Nephron progenitor cell (in vitro differentiated cells): Measurements from ENCODE around the gene TTLL1.

Source experiments
- DNase-seq: peaks from one replicate; pipeline ENCODE4 v3.0.0; 2021
- H3K27ac Mint-ChIP-seq: 2 replicates; pipeline ENCODE4 v1.8.0; 2021; ENCODE audit warnings: mild to moderate bottlenecking, moderate library complexity, mixed read lengths
- H3K27me3 Mint-ChIP-seq: 2 replicates; pipeline ENCODE4 v1.8.0; 2021; ENCODE audit warnings: mild to moderate bottlenecking, low read depth, mixed read lengths; ENCODE audit not compliant: poor library complexity
- H3K36me3 Mint-ChIP-seq: 2 replicates; pipeline ENCODE4 v1.8.0; 2021; ENCODE audit warnings: low read depth, mixed read lengths
- H3K4me1 Mint-ChIP-seq: 2 replicates; pipeline ENCODE4 v1.8.0; 2021; ENCODE audit warnings: mixed read lengths
- H3K4me3 Mint-ChIP-seq: 2 replicates; pipeline ENCODE4 v1.8.0; 2021; ENCODE audit warnings: mild to moderate bottlenecking, moderate library complexity, mixed read lengths
- H3K9me3 Mint-ChIP-seq: 2 replicates; pipeline ENCODE4 v1.8.0; 2021; ENCODE audit warnings: mild to moderate bottlenecking, moderate library complexity, mixed read lengths
- TF ChIP-seq, protein P1 (sequence below): fragments of 200-600 bp; sonication (generic); IDR thresholded peaks from 2 replicates; pipeline ENCODE4 v1.5.0; 2021; ENCODE audit warnings: antibody characterized with exemption

Gene TTLL1

DNA sequence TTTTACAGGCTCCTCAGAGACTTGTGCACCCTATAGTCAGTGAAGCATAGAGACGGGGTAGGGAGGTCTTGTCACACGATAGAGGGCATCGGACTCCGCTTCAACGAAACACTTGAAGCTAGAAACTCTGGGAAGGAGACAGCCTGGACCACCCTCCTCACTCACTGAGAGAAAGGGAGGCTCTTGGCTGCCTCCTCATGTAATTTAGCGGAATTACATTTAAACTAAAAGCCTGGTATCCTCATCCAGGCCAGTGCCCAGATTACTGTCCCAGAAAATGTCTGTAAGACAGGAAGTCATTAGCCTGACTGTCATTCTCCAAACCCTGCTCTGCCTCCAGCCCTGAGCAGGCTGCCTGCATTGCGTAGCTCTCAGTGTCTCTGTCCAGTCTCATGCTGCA, 36.0 kb downstream of the TTLL1 start:
- H3K4me3 Mint-ChIP-seq = no peak overlapping the region
- H3K27me3 Mint-ChIP-seq = no peaks in the 10 kb centered on the region

DNA sequence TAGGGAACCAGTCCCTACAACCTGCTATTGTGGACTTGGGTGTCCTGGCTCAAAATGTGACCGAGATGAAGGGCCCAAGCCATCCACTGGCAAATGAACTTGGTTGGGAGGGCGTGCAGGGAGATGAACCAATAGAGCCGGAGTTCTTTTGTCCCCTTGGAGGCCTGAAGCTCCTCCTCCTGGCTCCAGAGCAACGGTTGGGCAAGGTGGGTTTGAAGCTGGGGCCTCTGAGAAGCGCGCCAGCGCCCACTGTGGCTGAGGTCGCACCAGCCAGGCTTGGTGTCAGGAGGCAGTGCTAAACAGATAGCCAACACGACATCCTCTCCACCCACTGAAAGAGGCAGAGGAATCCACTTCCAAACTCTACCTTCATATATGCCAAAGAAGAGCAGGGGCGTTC, 38.2 kb downstream of the TTLL1 start:
- Mint-ChIP-seq H3K27ac (no peak overlapping the region), H3K4me1 (no peaks in the 10 kb centered on the region), H3K4me3 (no peak overlapping the region), H3K9me3 (no peaks in the 10 kb centered on the region), H3K27me3 (no peaks in the 10 kb centered on the region), H3K36me3 (peaks cover 34% of the 10 kb centered on the region)
- no peak for DNase-seq
- TF ChIP-seq, protein P1, sequence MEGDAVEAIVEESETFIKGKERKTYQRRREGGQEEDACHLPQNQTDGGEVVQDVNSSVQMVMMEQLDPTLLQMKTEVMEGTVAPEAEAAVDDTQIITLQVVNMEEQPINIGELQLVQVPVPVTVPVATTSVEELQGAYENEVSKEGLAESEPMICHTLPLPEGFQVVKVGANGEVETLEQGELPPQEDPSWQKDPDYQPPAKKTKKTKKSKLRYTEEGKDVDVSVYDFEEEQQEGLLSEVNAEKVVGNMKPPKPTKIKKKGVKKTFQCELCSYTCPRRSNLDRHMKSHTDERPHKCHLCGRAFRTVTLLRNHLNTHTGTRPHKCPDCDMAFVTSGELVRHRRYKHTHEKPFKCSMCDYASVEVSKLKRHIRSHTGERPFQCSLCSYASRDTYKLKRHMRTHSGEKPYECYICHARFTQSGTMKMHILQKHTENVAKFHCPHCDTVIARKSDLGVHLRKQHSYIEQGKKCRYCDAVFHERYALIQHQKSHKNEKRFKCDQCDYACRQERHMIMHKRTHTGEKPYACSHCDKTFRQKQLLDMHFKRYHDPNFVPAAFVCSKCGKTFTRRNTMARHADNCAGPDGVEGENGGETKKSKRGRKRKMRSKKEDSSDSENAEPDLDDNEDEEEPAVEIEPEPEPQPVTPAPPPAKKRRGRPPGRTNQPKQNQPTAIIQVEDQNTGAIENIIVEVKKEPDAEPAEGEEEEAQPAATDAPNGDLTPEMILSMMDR = no peak

More for the DNA sequence above, 36.0 kb downstream of the TTLL1 start:
- TF ChIP-seq, protein P1 = peak; percentile 35
- DNase-seq = no peak
- no peaks in the 10 kb centered on the region for H3K4me1 Mint-ChIP-seq
- no peak overlapping the region for H3K27ac Mint-ChIP-seq
- peaks cover 32% of the 10 kb centered on the region for H3K36me3 Mint-ChIP-seq
- no peaks in the 10 kb centered on the region for H3K9me3 Mint-ChIP-seq

DNA sequence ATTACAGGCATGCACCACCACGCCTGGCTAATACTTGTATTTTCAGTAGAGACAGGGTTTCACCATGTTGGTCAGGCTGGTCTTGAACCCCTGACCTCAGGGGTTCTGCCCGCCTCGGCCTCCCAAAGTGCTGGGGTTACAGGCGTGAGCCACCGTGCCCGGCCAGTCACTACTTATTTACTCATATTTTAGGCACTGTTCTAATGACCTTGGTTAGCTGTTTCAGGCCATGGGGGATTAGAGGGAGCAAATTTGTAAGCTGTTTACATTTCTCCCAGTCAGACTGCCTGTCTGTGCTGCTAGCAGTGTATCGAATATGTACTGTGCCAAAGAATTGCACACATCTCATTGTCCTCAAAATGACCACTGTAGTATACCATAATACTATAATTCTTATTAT, 41.6 kb downstream of the TTLL1 start:
- peaks cover 19% of the 10 kb centered on the region for H3K36me3 Mint-ChIP-seq
- no peak for DNase-seq
- no peaks in the 10 kb centered on the region for H3K9me3 Mint-ChIP-seq
- H3K27me3 Mint-ChIP-seq = no peaks in the 10 kb centered on the region
- no peak overlapping the region for H3K27ac Mint-ChIP-seq
- TF ChIP-seq, protein P1 = no peak
- H3K4me1 Mint-ChIP-seq = peaks cover 9% of the 10 kb centered on the region
- H3K4me3 Mint-ChIP-seq = no peak overlapping the region

DNA sequence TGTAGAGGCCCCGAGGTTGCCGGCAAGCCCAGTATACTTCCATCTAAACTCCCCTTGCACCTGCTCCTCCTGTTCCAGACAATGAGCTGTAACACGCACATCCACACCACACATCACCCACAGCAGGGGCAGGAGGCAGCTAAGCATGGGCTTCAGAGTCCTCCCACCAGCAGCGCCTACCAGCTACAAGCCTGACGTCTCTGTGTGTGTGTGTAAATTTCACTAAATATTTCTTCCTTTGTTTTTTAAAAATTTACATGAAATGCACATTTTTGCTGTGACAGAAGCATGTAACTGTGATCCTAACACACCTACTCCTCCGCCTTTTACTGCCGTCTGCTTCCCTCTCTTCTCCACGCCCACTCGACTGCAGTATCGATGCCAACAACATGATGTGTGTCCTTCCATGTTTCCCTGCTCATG, 44.9 kb downstream of the TTLL1 start:
- Mint-ChIP-seq H3K27me3 (no peaks in the 10 kb centered on the region), H3K9me3 (no peaks in the 10 kb centered on the region), H3K27ac (peak overlapping the region; percentile 68), H3K4me1 (peaks cover 14% of the 10 kb centered on the region), H3K36me3 (peaks cover 5% of the 10 kb centered on the region), H3K4me3 (no peak overlapping the region)
- TF ChIP-seq, protein P1 = no peak
- DNase-seq = no peak

DNA sequence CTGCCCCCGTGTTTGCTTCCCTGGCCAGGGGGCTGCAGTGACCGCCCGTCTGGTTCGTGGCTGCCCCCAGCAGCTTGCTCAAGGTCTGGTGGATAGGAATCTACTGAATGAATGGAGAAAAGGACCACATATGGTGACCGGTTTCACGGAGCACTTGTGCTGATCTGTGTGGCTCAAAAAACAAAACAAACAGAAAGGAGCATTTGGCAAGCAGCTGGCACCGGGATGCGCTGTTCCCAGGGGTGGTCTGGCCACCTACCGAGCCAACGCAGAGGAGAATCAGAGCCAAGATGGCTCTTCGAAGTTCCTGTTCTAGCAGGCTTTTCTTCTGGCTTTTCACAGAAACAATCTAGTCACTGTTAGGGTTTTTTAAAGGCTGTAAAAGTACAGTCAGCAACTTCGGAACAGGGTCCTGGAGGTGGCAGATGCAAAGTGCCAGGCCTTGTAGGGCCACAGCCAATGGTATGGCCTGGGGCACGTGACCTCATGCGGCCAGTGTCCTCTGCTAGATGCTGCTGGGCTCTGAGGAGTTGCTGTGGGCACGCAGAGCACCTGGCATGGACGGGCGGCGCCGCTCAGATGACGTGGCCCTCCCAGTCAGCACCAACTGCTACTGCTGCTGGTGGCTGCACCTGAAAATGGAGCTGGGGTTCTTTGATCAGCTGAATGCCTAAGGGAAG, 47.0 kb downstream of the TTLL1 start:
- no peak for DNase-seq
- TF ChIP-seq, protein P1 = no peak
- Mint-ChIP-seq H3K4me3 (no peak overlapping the region), H3K9me3 (no peaks in the 10 kb centered on the region), H3K27me3 (peaks cover 3% of the 10 kb centered on the region), H3K36me3 (peaks cover 10% of the 10 kb centered on the region), H3K4me1 (peaks cover 26% of the 10 kb centered on the region), H3K27ac (no peak overlapping the region)

DNA sequence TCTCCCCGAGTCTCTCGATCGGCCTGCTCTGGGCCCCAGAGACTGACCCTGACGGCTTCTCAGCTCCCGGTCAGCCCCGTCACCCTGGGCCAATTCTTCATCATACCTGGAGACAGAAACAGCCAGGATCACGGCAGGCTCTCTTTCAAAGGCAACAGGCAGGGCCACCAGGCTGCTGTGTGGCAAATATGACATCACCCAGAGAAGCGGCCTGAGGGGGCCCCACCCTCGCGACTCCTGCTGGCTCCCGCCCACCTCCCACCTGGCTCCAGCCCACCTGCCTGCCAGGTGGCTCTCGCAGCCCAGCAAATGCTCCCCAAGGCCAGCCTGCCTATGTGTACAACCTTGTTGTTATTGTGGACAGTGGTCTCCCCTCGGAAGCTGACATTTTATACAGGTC, 49.4 kb downstream of the TTLL1 start:
- H3K9me3 Mint-ChIP-seq = no peaks in the 10 kb centered on the region
- peaks cover 6% of the 10 kb centered on the region for H3K36me3 Mint-ChIP-seq
- H3K27me3 Mint-ChIP-seq = peaks cover 3% of the 10 kb centered on the region
- no peak for DNase-seq
- H3K27ac Mint-ChIP-seq = peak overlapping the region; percentile 61
- TF ChIP-seq, protein P1 = no peak
- H3K4me3 Mint-ChIP-seq = no peak overlapping the region
- H3K4me1 Mint-ChIP-seq = peaks cover 39% of the 10 kb centered on the region
